Activated CD8-positive, alpha-beta T cell treated with anti-CD3 and anti-CD28 coated beads, Interleukin-2, amount 10 ng/mL, durations not matched to agents 7 days and 5 days (primary cell): ENCODE data around the gene TRIM17. TPM values are rescaled to one million over a fixed set of nuclear protein-coding genes. Genes with fewer than 3 reads are reported as not detected.

Experiments
- ATAC-seq: fragments of 150-1000 bp; cut with Tn5 transposase; one replicate; pipeline ENCODE4 v1.10.0; 2021; ENCODE audit warnings: moderate library complexity
- CTCF ChIA-PET: fragments of 350-600 bp; sonication (Branson Sonifier 250); formaldehyde crosslinking; loops from one replicate; lab custom pipeline; 2021; ENCODE audit warnings: antibody characterized with exemption; lab: Charles Lee
- POLR2A ChIA-PET: fragments of 350-600 bp; sonication (Branson Sonifier 250); formaldehyde crosslinking; loops from one replicate; lab custom pipeline; 2021; ENCODE audit warnings: antibody characterized with exemption; lab: Charles Lee
- DNase-seq: peaks from one replicate; pipeline ENCODE4 v3.0.0-alpha.2; 2020
- H3K27ac Mint-ChIP-seq: one replicate; pipeline ENCODE4 v1.8.0; 2021; ENCODE audit warnings: mild to moderate bottlenecking, mixed read lengths
- H3K27me3 Mint-ChIP-seq: one replicate; pipeline ENCODE4 v1.8.0; 2021; ENCODE audit warnings: low read depth, mixed read lengths
- H3K36me3 Mint-ChIP-seq: one replicate; pipeline ENCODE4 v1.8.0; 2021; ENCODE audit warnings: low read depth, mixed read lengths
- H3K4me1 Mint-ChIP-seq: one replicate; pipeline ENCODE4 v1.8.0; 2021; ENCODE audit warnings: low read depth, mixed read lengths
- H3K4me3 Mint-ChIP-seq: one replicate; pipeline ENCODE4 v1.8.0; 2021; ENCODE audit warnings: mild to moderate bottlenecking, mixed read lengths
- H3K9me3 Mint-ChIP-seq: one replicate; pipeline ENCODE4 v1.8.0; 2022; ENCODE audit warnings: mixed read lengths; ENCODE audit not compliant: insufficient read depth
- total RNA-seq, 2 experiments: library from RNA; stranded (reverse); gene quantifications; one replicate each; pipeline ENCODE4 v1.2.3, GENCODE V29; 2021

TRIM17 gene
- total RNA-seq, 2 experiments from 2014 or later, result 2.8 to 4.0 TPM

DNA sequence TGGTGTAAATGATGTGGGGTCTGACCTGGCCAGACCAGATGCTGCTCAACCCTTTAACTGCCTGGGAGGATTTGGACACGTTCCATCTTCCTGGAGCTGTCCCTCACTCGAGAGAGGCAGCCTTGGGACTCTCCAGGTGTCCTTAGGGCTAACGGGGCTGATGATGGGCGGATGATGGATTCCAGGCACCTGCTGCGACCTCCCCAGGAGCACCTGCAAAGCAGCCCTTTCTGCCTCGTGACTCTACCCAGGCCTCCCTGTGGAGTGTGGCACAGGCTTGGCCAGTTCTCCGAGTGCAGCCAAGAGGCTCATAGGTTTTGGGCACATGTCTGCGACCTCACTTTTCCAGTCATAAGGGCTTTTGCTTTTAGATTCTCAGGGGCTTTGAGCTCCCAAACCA is 12.3 kb upstream of the TRIM17 start:
- no peak overlapping the region for H3K27ac Mint-ChIP-seq
- no peak for DNase-seq
- H3K4me1 Mint-ChIP-seq, result no peaks in the 10 kb centered on the region
- CTCF ChIA-PET, result interaction anchor here (0.7 kb wide), 1 partner anchor 72 kb away, joined by 3 read pairs; no protein-coding TSS in a partner anchor
- peaks cover 34% of the 10 kb centered on the region for H3K27me3 Mint-ChIP-seq
- no peaks in the 10 kb centered on the region for H3K36me3 Mint-ChIP-seq
- no peak for ATAC-seq
- no peak overlapping the region for H3K4me3 Mint-ChIP-seq
- POLR2A ChIA-PET, result no interaction called here
- H3K9me3 Mint-ChIP-seq, result no peaks in the 10 kb centered on the region

DNA sequence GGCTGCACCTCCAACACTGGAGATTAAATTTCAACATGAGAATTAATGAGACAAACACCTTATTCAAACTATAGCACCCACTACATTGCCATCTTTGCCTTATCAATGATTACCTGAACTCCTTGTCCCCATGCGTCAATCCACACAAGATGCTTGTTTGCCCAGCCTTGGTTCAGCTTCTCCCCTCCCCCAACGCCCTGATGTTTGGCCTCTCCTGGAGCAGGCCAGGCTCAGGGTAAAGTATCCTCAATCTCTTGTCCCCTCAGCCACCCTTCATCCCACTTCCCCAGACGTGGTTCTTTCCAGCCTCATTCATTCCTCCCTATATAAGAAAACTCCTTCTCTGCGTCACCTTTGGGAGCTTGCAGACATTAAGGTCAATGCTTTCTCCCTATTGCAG is 11.8 kb upstream of the TRIM17 start:
- Mint-ChIP-seq H3K36me3 (no peaks in the 10 kb centered on the region), H3K27ac (no peak overlapping the region), H3K27me3 (peaks cover 29% of the 10 kb centered on the region), H3K4me1 (no peaks in the 10 kb centered on the region), H3K9me3 (no peaks in the 10 kb centered on the region), H3K4me3 (no peak overlapping the region)
- DNase-seq (no peak), ATAC-seq (no peak)
- ChIA-PET CTCF (no interaction called here), POLR2A (no interaction called here)

DNA sequence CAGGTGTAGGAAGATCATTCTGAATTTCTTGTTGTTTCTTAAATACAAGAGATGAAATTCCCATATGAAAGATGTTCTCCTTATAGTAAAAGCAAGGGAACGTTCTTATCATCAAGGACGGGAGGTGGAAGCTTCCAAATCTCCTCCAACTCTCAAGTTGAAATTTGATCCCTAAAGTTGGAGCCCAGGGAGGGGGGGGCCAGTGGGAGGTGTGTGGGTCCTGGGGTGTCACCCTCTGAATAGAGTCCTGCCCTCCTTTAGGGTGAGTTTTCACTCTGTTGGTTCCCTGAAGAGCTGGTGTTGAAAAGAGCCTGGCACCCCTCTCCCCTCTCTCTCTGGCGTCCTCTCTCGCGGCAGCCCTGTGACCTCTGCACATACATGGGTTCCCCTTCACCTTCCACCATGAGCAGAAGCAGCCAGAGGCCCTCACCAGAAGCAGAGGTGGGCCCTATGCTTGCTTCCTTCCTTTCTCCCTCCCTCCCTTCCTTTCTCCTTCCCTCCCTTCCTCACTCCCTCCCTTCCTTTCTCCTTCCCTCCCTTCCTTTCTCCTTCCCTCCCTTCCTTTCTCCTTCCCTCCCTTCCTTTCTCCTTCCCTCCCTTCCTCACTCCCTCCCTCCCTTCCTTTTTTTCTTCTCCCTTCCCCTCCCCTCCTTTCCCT is 10.0 kb upstream of the TRIM17 start:
- Mint-ChIP-seq H3K36me3 (no peaks in the 10 kb centered on the region), H3K4me1 (no peaks in the 10 kb centered on the region), H3K4me3 (no peak overlapping the region), H3K9me3 (no peaks in the 10 kb centered on the region), H3K27ac (no peak overlapping the region), H3K27me3 (peaks cover 27% of the 10 kb centered on the region)
- ChIA-PET POLR2A (interaction anchor here (0.6 kb wide), 1 partner anchor 40 kb away, joined by 3 read pairs; no protein-coding TSS in a partner anchor), CTCF (interaction anchor here (0.6 kb wide), 1 partner anchor 1801 kb away, joined by 3 read pairs; no protein-coding TSS in a partner anchor)
- DNase-seq (no peak), ATAC-seq (no peak)

DNA sequence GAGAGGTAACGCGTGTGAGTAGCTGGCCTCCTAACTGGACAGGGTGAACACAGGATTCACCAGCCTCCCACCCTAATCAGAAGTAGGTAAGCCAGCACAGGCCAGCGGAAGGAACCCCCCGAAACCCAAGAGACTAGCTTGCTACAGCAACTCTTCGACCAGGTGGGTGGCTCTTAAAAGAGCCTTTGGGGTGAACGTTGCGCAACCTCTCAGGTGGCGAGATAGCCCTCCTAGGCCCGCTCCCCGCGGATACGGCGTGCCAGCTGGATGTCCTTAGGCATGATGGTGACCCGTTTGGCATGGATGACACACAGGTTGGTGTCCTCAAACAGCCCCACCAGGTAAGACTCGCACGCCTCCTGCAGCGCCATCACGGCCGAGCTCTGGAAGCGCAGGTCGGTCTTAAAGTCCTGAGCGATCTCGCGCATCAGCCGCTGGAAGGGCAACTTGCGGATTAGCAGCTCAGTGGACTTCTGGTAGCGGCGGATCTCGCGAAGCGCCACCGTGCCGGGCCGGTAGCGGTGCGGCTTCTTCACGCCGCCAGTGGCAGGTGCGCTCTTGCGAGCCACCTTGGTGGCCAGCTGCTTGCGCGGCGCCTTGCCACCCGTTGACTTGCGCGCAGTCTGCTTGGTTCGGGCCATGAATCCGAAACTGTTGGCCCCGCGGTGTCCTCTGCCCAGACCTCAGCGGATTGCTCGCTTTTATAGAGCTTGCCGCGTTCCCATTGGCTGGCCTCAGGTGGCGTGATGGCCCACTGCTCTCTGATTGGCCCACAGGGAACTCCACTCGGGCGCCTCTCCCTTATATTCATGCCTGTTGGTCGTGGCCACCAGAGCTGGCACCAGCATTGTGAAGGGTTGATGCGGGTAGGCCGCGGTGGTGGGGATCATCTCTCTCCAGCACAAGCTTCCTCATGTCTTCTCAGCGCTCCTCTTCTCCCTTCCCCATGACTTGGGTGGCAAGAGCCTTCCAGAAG is 8.3 kb upstream of the TRIM17 start:
- ChIA-PET CTCF (no interaction called here), POLR2A (interaction anchor here (1.2 kb wide), 1 partner anchor 32 kb away, joined by 5 read pairs; no protein-coding TSS in a partner anchor)
- Mint-ChIP-seq H3K27ac (no peak overlapping the region), H3K4me1 (peaks cover 7% of the 10 kb centered on the region), H3K9me3 (no peaks in the 10 kb centered on the region), H3K27me3 (peaks cover 20% of the 10 kb centered on the region), H3K36me3 (no peaks in the 10 kb centered on the region), H3K4me3 (no peak overlapping the region)
- ATAC-seq (no peak), DNase-seq (no peak)

DNA sequence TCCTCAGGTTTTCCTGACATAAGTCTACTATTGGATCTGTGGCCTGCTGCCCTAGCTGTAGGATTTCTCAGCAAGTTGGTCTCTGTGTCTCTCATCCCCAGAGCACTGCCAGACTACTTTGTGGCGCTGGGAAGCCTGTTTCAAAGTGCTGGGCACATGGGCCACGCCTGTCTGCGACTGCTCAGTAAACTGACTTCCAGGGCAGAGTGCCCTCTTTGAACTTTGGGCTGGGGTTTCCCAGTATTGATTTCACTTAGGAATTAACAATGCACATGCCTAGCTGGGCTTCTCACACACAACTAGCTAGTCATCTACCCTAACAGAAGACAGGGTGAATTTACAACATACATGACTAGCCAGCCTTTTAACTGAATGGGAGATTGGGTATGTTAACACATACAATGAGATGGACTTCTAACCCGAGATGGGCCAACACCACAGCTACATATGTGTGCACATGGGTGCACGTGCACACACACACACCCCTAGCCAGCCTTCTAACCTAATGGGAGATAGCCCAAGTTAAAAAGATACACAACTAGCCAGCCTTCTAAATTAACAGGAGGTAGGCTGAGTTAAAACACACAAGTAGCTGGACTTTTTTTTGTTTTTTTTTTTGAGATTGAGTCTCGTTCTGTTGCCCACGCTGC is 6.9 kb upstream of the TRIM17 start:
- POLR2A ChIA-PET, result interaction anchor here (1.2 kb wide), 1 partner anchor 34 kb away, joined by 5 read pairs; no protein-coding TSS in a partner anchor
- no peak overlapping the region for H3K4me3 Mint-ChIP-seq
- H3K27ac Mint-ChIP-seq, result no peak overlapping the region
- CTCF ChIA-PET, result interaction anchor here (0.9 kb wide), 1 partner anchor 78 kb away, joined by 3 read pairs; no protein-coding TSS in a partner anchor
- no peaks in the 10 kb centered on the region for H3K9me3 Mint-ChIP-seq
- H3K36me3 Mint-ChIP-seq, result no peaks in the 10 kb centered on the region
- H3K4me1 Mint-ChIP-seq, result peaks cover 7% of the 10 kb centered on the region
- no peak for DNase-seq
- ATAC-seq, result no peak
- peaks cover 21% of the 10 kb centered on the region for H3K27me3 Mint-ChIP-seq

DNA sequence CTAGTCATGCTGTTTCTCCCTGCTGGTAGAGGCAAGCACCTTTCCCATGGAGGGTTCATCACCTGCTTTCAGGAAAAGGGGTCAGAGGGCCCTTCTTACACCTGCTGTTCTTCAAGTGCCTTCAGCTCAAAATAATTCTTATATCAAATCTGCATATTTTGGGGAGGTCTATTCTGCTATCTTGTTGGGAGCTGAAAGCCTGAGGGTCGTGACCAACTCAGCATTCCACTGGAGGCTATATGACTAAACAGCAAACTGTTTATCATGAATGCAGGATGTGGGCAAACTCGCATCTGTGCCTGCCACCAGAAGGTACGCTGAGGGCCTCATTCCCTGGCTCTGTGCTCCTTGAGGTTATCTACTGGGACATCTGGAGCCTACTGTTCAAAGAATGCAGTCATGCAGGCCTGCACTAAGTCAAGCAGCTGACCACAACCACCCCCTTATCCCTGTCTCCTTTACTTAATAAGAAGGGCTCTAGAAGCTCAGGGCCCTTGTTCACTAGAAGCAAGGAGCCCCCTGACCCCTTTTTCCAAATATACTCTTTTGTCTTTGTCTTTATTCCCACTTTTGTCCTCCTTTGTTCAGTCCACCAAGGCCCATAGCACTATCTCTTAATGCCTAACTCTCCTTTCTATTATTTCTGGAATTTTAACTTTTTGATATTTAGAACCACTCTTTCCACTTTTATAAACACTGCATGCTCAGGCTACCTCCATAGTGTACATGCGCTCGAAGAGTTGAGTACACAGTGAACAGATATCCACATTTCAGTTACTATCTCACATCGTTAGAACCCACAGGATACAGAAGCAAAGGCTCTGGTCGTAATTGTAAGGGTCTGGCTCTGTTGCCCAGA is 4.5 kb upstream of the TRIM17 start:
- Mint-ChIP-seq H3K27ac (no peak overlapping the region), H3K27me3 (peaks cover 22% of the 10 kb centered on the region)
- CTCF ChIA-PET, result interaction anchor here (1.2 kb wide), 1 partner anchor 37 kb away, joined by 3 read pairs; a partner anchor contains a TSS

DNA sequence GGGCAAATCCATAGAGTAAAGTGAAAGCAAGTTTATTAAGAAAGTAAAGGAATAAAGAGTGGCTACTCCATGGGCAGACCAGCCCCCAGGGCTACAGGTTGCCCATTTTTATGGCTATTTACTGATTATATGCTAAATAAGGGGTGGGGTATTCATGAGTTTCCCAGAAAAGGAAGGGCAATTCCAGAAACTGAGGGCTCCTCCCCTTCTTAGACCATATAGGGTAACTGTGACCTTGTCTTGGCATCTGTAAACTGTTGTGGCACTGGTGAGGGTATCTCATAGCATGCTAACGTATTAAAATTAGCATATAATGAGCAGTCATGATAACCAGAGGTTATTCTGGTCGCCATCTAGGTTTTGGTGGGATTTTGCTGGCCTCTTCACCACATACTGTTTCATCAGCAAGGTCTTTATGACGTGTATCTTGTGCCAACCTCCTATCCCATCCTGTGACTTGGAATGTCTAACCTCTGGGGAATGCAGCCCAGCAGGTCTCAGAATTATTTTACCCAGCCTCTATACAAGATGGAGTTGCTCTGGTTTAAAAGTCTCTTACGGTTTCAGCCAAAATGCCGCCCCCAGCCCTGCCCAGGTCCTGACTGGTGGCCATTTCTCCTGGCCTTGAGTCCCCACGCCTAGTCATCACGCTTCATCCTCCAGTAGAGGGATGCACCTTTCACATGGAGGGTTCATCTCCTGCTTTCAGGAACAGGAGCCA is 982 bp upstream of the TRIM17 start:
- H3K27ac Mint-ChIP-seq, result no peak overlapping the region
- H3K36me3 Mint-ChIP-seq, result peaks cover 2% of the 10 kb centered on the region

More for the DNA sequence above, 4.5 kb upstream of the TRIM17 start:
- POLR2A ChIA-PET, result interaction anchor here (0.5 to 1.0 kb wide), 4 partner anchors 15 to 36 kb away, joined by 3 to 4 read pairs (median 3); a partner anchor contains a TSS
- peaks cover 16% of the 10 kb centered on the region for H3K4me1 Mint-ChIP-seq
- no peak for DNase-seq
- no peaks in the 10 kb centered on the region for H3K36me3 Mint-ChIP-seq
- ATAC-seq, result no peak
- no peaks in the 10 kb centered on the region for H3K9me3 Mint-ChIP-seq
- H3K4me3 Mint-ChIP-seq, result no peak overlapping the region

DNA sequence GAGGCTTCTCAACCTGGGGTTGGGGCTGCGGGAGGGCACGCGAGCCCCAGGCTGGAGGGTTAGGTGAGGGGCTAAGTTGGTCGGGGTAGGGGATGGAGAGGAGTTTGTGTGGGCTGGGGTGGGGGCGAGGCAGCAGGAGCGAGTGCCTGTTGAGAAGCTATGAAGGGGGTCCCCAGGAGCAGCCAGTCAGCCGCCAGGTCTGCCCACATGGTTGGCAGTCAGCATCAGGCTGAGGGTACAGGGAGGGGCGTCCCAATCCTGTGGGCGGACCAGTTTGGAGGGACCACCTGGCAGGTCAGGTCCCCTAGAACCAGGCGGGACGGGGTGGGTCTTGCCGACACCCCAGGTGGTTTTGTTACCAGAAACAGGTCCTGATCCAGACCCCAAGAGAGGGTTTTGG is 400 bp upstream of the TRIM17 start:
- Mint-ChIP-seq H3K27me3 (peaks cover 25% of the 10 kb centered on the region), H3K4me1 (peaks cover 32% of the 10 kb centered on the region), H3K4me3 (peak overlapping the region; percentile 6), H3K9me3 (no peaks in the 10 kb centered on the region), H3K27ac (no peak overlapping the region), H3K36me3 (peaks cover 2% of the 10 kb centered on the region)
- ChIA-PET POLR2A (no interaction called here), CTCF (no interaction called here)
- no peak for ATAC-seq
- no peak for DNase-seq

More for the DNA sequence above, 982 bp upstream of the TRIM17 start:
- Mint-ChIP-seq H3K27me3 (peaks cover 31% of the 10 kb centered on the region), H3K4me1 (peaks cover 32% of the 10 kb centered on the region), H3K9me3 (no peaks in the 10 kb centered on the region), H3K4me3 (peak overlapping the region; percentile 6)
- POLR2A ChIA-PET, result interaction anchor here (0.7 kb wide), 1 partner anchor 51 kb away, joined by 3 read pairs; no protein-coding TSS in a partner anchor
- no peak for ATAC-seq
- no peak for DNase-seq
- CTCF ChIA-PET, result no interaction called here

DNA sequence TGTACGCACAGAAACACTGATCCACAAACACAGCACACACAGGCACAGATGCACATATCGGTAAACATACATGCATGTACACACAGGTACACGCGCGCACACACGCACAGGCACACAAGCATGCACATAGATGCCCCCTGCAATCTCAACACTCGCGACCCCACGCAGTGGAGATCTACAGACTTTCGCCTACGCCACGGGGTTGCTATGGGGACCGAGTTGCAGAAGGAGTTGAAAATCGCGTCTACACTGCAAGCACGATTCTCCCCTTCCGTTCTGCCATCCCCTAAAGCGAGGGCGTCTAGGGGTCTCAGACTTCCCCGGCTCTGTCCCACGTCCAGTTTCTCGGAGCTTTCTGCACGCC is 826 bp downstream of the TRIM17 start:
- ATAC-seq, result peak; percentile 40
- Mint-ChIP-seq H3K27ac (no peak overlapping the region), H3K27me3 (peaks cover 23% of the 10 kb centered on the region)

DNA sequence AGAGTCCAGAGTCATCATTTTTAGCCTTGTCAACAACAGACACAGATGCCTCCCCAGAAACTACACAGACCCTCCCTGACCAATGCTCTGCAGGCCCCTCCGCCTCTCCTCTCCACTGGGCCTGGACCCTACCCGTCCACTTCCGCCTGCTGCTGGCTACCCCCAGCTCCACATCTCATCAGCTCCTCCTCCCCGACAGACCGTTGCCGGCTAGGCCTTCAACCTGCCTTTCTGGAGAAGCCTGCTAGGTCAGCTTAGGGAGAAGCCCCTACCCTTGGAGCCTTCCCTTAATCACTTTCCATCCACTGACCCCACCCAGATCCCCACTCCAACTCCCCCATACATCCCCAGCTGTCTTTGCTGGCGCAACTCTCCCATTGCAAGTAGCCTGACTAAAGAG is 1.4 kb downstream of the TRIM17 start:
- ChIA-PET POLR2A (interaction anchor here (1.0 kb wide), 1 partner anchor 8 kb away, joined by 5 read pairs; the partner anchor contains the start of gene TRIM11), CTCF (no interaction called here)
- no peak for ATAC-seq
- peaks cover 21% of the 10 kb centered on the region for H3K27me3 Mint-ChIP-seq
- DNase-seq, result no peak
- H3K36me3 Mint-ChIP-seq, result peaks cover 4% of the 10 kb centered on the region
- peak overlapping the region; percentile 58 for H3K4me3 Mint-ChIP-seq
- H3K4me1 Mint-ChIP-seq, result peaks cover 25% of the 10 kb centered on the region
- peak overlapping the region; percentile 18 for H3K27ac Mint-ChIP-seq
- no peaks in the 10 kb centered on the region for H3K9me3 Mint-ChIP-seq

More for the DNA sequence above, 826 bp downstream of the TRIM17 start:
- no peak for DNase-seq
- H3K4me1 Mint-ChIP-seq, result peaks cover 26% of the 10 kb centered on the region
- peak overlapping the region; percentile 58 for H3K4me3 Mint-ChIP-seq
- no peaks in the 10 kb centered on the region for H3K9me3 Mint-ChIP-seq
- POLR2A ChIA-PET, result no interaction called here
- CTCF ChIA-PET, result no interaction called here
- peaks cover 2% of the 10 kb centered on the region for H3K36me3 Mint-ChIP-seq
